Small intestine (tissue), 7 donors: ENCODE results near the gene ZIC5. TPM values are rescaled to one million over a fixed set of nuclear protein-coding genes. Genes with fewer than 3 reads are reported as not detected.

Source experiments
- DNase-seq, 2 donors: peaks; one replicate each; pipeline versions ENCODE4 v3.0.0 to v3.0.0-alpha.2; 2013
- FAIRE-seq: peaks from 2 replicates; lab custom pipeline; 2012; peaks lifted over from hg19 to GRCh38; lab: Jason Lieb, UNC
- H3K27ac ChIP-seq, 3 donors: one replicate each; pipeline ENCODE4 v1.5.1; 2013; ENCODE audit warnings: low read length in 2 of 3, mild to moderate bottlenecking in 2 of 3, control low read depth in 1 of 3, inconsistent platforms in 1 of 3, low read depth in 1 of 3, moderate library complexity in 1 of 3
- H3K27me3 ChIP-seq, 3 donors: one replicate each; pipeline ENCODE4 v1.6.1; 2013; ENCODE audit warnings: low read length in 3 of 3, inconsistent platforms in 1 of 3; ENCODE audit not compliant: control insufficient read depth in 3 of 3, insufficient read depth in 3 of 3
- H3K36me3 ChIP-seq, 3 donors: one replicate each; pipeline ENCODE4 v1.6.1; 2013; ENCODE audit warnings: low read length in 3 of 3, inconsistent platforms in 1 of 3, low read depth in 1 of 3, mild to moderate bottlenecking in 1 of 3, moderate library complexity in 1 of 3; ENCODE audit not compliant: control insufficient read depth in 3 of 3, insufficient read depth in 2 of 3
- H3K4me1 ChIP-seq, 3 donors: one replicate each; pipeline ENCODE4 v1.6.1; 2013; ENCODE audit warnings: low read length in 2 of 3, inconsistent platforms in 1 of 3, low read depth in 1 of 3, mild to moderate bottlenecking in 1 of 3, moderate library complexity in 1 of 3; ENCODE audit not compliant: control insufficient read depth in 3 of 3, insufficient read depth in 2 of 3
- H3K4me3 ChIP-seq, 3 donors: one replicate each; pipeline ENCODE4 v1.5.1; 2013; ENCODE audit warnings: low read length in 3 of 3, control low read depth in 1 of 3, inconsistent platforms in 1 of 3, low read depth in 1 of 3, mild to moderate bottlenecking in 1 of 3, moderate library complexity in 1 of 3
- H3K9me3 ChIP-seq, 2 donors: one replicate each; pipeline ENCODE4 v1.6.1; 2013; ENCODE audit warnings: low read depth in 1 of 2, low read length in 1 of 2; ENCODE audit not compliant: control insufficient read depth in 2 of 2, insufficient read depth in 1 of 2
- WGBS, 3 donors: extraction: QIAGEN DNeasy Blood & Tissue Kit; methylation state at CpG; one replicate each; pipeline ENCODE4 v1.1.7; 2013; 5-methylcytosine and 5-hydroxymethylcytosine counted together
- polyA plus RNA-seq, 4 donors: library from polyadenylated mRNA; stranded (reverse) in 3 of 4; unstranded in 1 of 4; fragments of 200-250 nt in 3 of 4; fragments of 120-200 nt in 1 of 4; gene quantifications; one replicate each; pipeline versions ENCODE4 v1.2.1 to v1.2.3, GENCODE V29; 2013
- donor health status: healthy with polysubstance abuse.
- donor health status: control.
- donor health status: control.
- donor health status: Bipolar disorder and iron deficiency.
- donor health status: healthy.

Gene ZIC5
- polyA plus RNA-seq, 4 donors, result 0.01 TPM; not detected in 3

GRCh38 chr13:99944606-99945005 lies 27.0 kb downstream of the ZIC5 start:
- WGBS, 3 donors, result 78 to 90% (median 87%) methylated on average over 6 of the region's 6 CpGs
- Histone ChIP-seq H3K4me3 (no peak overlapping the region), H3K27ac (no peak overlapping the region), H3K4me1 (no peaks in the 10 kb centered on the region), H3K27me3 (peaks cover 0 to 42% (median 12%) of the 10 kb centered on the region in 3 donors), H3K9me3 (no peaks in the 10 kb centered on the region), H3K36me3 (no peaks in the 10 kb centered on the region)
- no peak for FAIRE-seq
- DNase-seq, result no peak

DNA sequence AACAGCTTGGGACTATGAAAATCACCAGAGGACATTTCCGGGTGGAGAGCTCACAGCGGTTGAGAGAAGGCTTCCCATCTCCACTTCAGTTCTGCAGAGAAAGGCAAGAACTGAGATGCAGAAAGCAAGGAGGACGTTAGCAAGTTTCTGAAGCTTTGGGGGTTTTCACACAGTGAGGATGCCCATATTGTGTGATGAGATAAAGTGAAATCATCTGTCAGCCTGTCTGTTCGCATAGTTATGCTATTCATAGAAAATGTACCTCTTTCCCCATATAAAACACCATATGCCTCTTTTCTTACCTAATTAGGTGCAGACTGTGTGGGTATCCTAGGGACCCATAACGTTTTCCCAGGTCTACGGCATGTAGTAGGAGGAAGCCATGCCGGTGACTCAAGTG lies 27.5 kb downstream of the ZIC5 start:
- no peak for FAIRE-seq

GRCh38 chr13:99941911-99942310 lies 29.7 kb downstream of the ZIC5 start:
- Histone ChIP-seq H3K4me3 (no peak overlapping the region), H3K36me3 (no peaks in the 10 kb centered on the region), H3K27ac (no peak overlapping the region), H3K9me3 (no peaks in the 10 kb centered on the region), H3K27me3 (peaks cover 0 to 21% (median 4%) of the 10 kb centered on the region in 3 donors), H3K4me1 (no peaks in the 10 kb centered on the region)
- FAIRE-seq, result no peak
- no peak for DNase-seq
- 84 to 91% (median 88%) methylated on average over 4 of the region's 4 CpGs for WGBS, 3 donors

More for the DNA sequence above, 27.5 kb downstream of the ZIC5 start:
- Histone ChIP-seq H3K4me3 (no peak overlapping the region), H3K27ac (no peak overlapping the region), H3K9me3 (no peaks in the 10 kb centered on the region), H3K4me1 (no peaks in the 10 kb centered on the region), H3K36me3 (no peaks in the 10 kb centered on the region), H3K27me3 (peaks cover 0 to 38% (median 12%) of the 10 kb centered on the region in 3 donors)
- WGBS, 3 donors, result 69 to 83% (median 80%) methylated on average over 7 of the region's 7 CpGs
- no peak for DNase-seq

DNA sequence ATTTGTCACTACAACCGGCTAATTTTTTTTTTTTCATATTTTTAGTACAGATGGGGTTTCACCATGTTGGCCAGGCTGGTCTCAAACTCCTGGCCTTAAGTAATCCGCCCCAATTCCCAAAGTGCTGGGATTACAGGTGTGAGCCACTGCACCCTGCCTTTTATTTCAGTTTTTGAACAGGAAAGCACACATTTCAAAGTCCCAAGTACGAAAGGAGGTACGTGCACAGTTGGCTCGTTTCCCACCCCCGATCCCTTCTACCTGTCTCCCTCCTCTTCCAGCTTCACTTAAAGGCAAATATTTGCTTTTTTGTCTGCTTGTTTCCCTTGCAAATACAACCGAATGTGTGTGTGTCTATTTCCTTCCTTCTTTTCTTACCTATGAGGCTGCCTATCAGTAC lies 30.5 kb downstream of the ZIC5 start:
- Histone ChIP-seq H3K27ac (no peak overlapping the region), H3K9me3 (no peaks in the 10 kb centered on the region), H3K4me3 (no peak overlapping the region), H3K36me3 (no peaks in the 10 kb centered on the region), H3K27me3 (peaks cover 0 to 16% (median 4%) of the 10 kb centered on the region in 3 donors), H3K4me1 (no peaks in the 10 kb centered on the region)
- 18 to 50% (median 39%) methylated on average over 7 of the region's 7 CpGs for WGBS, 3 donors
- no peak for FAIRE-seq
- DNase-seq, result peak in 1 of 2 donors; percentile 46

DNA sequence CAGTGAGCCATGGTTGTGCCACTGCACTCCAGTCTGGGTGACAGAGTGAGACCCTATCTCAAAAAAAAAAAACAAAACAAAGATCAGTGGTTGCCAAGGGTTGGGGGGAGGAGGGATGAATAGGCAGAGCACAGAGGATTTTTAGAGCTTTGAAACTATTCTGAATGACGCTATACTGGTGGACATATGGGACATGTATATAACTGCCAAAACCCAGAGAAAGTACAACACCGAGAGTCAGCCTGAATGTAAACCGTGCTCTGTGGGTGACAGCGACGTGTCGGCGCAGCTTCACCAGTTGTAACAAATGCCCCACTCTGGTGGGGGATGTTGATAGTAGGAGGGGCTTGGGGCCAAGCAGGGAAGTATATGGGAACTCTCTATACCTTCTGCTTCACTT lies 32.9 kb downstream of the ZIC5 start:
- Histone ChIP-seq H3K36me3 (no peaks in the 10 kb centered on the region), H3K27ac (no peak overlapping the region), H3K27me3 (peaks cover 0 to 12% (median 2%) of the 10 kb centered on the region in 3 donors), H3K4me1 (no peaks in the 10 kb centered on the region), H3K9me3 (no peaks in the 10 kb centered on the region), H3K4me3 (no peak overlapping the region)
- DNase-seq (no peak), FAIRE-seq (no peak)
- WGBS, 3 donors, result 58 to 89% (median 82%) methylated on average over 7 of the region's 7 CpGs

DNA sequence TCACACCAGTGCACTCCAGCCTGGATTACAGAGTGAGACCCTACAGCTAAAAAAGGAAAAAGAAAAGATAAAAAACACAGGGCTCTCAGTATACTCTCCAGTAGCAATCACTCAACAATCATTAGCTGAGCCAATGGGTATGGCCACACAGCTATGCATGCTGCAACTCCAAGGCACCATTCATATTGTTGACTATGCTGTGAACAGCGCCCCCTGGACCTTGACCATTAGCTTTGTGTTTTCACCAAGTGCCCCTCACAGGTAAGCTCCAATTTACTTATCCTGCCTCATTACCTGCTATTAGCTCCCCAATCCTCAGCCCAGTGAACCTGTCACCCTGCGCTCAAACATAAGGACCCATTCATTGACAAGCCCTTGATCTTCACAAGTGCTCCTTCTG lies 35.8 kb downstream of the ZIC5 start:
- H3K4me1 ChIP-seq, result no peaks in the 10 kb centered on the region
- FAIRE-seq (no peak), DNase-seq (no peak)
- WGBS, 3 donors, result 70 to 77% (median 77%) methylated on average over 2 of the region's 2 CpGs
- no peaks in the 10 kb centered on the region for H3K36me3 ChIP-seq
- H3K27ac ChIP-seq, result no peak overlapping the region
- H3K4me3 ChIP-seq, result no peak overlapping the region
- no peaks in the 10 kb centered on the region for H3K9me3 ChIP-seq
- peaks cover 0 to 14% (median 2%) of the 10 kb centered on the region in 3 donors for H3K27me3 ChIP-seq

DNA sequence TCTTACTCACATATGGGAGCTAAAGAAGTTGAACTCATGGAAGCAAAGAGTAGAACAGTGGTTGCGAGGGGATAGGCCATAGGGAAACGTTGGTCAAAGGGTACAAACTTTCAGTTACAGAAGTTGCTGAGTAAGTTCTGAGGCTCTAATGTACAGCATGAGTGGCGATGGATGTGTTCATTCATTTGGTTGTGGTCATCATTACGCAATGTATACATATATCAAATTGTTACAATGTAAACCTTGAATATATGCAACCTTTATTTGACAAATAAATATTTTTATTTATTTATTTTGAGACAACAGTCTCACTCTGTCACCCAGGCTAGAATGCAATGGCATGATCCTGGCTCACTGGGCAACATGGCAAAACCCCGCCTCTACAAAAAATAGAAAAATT lies 38.7 kb downstream of the ZIC5 start:
- DNase-seq (no peak), FAIRE-seq (no peak)
- Histone ChIP-seq H3K9me3 (no peaks in the 10 kb centered on the region), H3K36me3 (no peaks in the 10 kb centered on the region), H3K4me3 (no peak overlapping the region), H3K4me1 (no peaks in the 10 kb centered on the region), H3K27me3 (peaks cover 0 to 9% (median 2%) of the 10 kb centered on the region in 3 donors), H3K27ac (no peak overlapping the region)
- 82 to 88% (median 86%) methylated on average over 5 of the region's 5 CpGs for WGBS, 3 donors

GRCh38 chr13:99930925-99931324 lies 40.6 kb downstream of the ZIC5 start:
- no peaks in the 10 kb centered on the region for H3K4me1 ChIP-seq
- no peak for DNase-seq

DNA sequence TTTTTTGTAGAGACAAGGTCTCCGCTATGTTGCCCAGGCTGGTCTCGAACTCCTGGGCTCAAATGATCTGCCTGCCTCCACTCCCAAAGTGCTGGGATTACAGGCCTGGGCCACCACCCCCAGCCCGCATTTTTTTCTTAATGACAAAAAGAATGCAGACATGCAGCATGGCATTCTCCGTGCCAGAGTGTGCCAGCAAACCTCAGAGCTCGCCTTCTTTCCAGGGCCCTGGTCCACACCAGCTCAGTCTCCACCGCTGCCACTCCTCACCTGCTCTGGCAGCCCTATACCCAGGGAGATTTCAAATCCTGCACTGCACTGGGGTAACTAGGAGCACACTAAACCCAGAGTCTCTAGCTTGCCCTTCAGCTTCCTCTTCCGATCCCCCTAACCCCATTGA lies 41.7 kb downstream of the ZIC5 start:
- Histone ChIP-seq H3K4me1 (no peaks in the 10 kb centered on the region), H3K36me3 (no peaks in the 10 kb centered on the region), H3K9me3 (no peaks in the 10 kb centered on the region), H3K27ac (no peak overlapping the region), H3K27me3 (peaks cover 0 to 20% (median 5%) of the 10 kb centered on the region in 3 donors), H3K4me3 (no peak overlapping the region)
- FAIRE-seq, result no peak
- DNase-seq, result no peak
- 78 to 83% (median 80%) methylated on average over 7 of the region's 7 CpGs for WGBS, 3 donors

More at GRCh38 chr13:99930925-99931324, 40.6 kb downstream of the ZIC5 start:
- no peaks in the 10 kb centered on the region for H3K36me3 ChIP-seq
- H3K9me3 ChIP-seq, result no peaks in the 10 kb centered on the region
- 85 to 92% (median 91%) methylated on average over 5 of the region's 5 CpGs for WGBS, 3 donors
- no peak for FAIRE-seq
- no peak overlapping the region for H3K27ac ChIP-seq
- peaks cover 0 to 14% (median 2%) of the 10 kb centered on the region in 3 donors for H3K27me3 ChIP-seq
- no peak overlapping the region for H3K4me3 ChIP-seq
